Measurements from ENCODE around the gene MAML3. TPM values are rescaled to one million over a fixed set of nuclear protein-coding genes. Genes with fewer than 3 reads are reported as not detected.

The MAML3 gene
- total RNA-seq, 2 donors from 2014 or later = 2.6 to 5.8 TPM

DNA sequence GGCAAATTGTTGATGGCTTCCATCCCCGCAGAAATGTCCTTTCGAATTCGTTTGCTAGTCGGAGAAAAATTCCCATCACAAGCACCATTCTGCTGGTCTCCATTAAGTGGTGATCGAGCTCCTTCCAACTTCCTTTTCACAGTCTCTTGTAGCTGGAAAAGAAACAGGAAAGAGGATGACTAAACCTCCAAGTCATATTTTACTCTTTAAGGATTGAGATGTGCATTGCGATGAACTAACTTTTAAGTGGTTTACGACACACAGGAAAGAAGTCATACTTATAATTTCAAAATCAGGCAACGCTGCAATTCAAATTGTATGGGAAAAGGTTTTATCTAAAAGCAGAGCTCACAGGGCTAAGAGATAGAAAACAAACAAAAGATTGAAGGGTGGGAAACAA is 263.2 kb downstream of the MAML3 start:
- Histone ChIP-seq H3K27ac (no peak overlapping the region), H3K4me1 (no peaks in the 10 kb centered on the region), H3K9me3 (no peaks in the 10 kb centered on the region), H3K4me3 (no peak overlapping the region), H3K27me3 (no peaks in the 10 kb centered on the region), H3K36me3 (no peaks in the 10 kb centered on the region)
- no peak for DNase-seq (ENCODE audit: low spot score)
- TF ChIP-seq, protein P1, sequence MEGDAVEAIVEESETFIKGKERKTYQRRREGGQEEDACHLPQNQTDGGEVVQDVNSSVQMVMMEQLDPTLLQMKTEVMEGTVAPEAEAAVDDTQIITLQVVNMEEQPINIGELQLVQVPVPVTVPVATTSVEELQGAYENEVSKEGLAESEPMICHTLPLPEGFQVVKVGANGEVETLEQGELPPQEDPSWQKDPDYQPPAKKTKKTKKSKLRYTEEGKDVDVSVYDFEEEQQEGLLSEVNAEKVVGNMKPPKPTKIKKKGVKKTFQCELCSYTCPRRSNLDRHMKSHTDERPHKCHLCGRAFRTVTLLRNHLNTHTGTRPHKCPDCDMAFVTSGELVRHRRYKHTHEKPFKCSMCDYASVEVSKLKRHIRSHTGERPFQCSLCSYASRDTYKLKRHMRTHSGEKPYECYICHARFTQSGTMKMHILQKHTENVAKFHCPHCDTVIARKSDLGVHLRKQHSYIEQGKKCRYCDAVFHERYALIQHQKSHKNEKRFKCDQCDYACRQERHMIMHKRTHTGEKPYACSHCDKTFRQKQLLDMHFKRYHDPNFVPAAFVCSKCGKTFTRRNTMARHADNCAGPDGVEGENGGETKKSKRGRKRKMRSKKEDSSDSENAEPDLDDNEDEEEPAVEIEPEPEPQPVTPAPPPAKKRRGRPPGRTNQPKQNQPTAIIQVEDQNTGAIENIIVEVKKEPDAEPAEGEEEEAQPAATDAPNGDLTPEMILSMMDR (IDR thresholded peaks at IDR 0.05) = no peak

DNA sequence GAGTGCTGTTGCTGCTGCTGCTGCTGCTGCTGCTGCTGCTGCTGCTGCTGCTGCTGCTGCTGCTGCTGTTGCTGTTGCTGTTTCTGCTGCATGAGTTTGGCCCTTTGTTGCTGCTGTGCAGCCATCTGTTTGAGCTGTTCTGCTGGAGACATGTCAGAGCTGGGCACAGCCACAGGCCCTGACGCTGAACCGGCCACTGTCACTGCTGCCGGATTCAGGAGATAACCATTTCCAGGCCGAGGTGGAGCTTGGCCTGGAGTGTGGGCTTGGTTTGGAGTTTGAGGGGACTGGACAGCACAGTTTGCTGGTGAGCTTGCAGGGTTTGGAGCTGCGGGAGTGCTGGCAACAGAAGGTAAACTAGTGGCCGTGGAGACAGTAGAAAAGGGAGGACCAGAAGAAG is 264.1 kb downstream of the MAML3 start:
- Histone ChIP-seq H3K27me3 (no peaks in the 10 kb centered on the region), H3K9me3 (no peaks in the 10 kb centered on the region), H3K4me1 (no peaks in the 10 kb centered on the region), H3K4me3 (no peak overlapping the region), H3K27ac (no peak overlapping the region), H3K36me3 (no peaks in the 10 kb centered on the region)
- TF ChIP-seq, protein P1 (IDR thresholded peaks at IDR 0.05) = no peak
- DNase-seq (ENCODE audit: low spot score) = no peak

DNA sequence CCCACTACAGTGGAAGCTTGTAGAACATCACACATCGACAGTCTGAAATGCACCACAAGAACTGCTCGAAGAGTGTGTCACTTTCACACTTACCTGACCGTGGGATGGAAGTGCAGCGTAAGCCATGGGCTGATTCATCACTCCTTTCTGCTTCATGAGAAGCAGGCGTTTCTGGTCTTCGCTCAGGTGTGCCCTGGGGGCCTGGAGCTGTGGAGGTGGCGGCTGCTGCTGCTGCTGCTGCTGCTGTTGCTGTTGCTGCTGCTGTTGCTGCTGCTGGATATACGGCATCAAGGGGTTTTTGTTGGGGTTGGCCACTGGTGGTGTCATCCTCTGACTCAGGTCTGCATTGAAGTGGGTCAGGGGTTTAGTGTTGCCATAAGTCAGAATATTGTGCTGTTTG is 264.7 kb downstream of the MAML3 start:
- Histone ChIP-seq H3K9me3 (no peaks in the 10 kb centered on the region), H3K27ac (no peak overlapping the region), H3K4me1 (no peaks in the 10 kb centered on the region), H3K36me3 (no peaks in the 10 kb centered on the region), H3K4me3 (no peak overlapping the region), H3K27me3 (no peaks in the 10 kb centered on the region)
- TF ChIP-seq, protein P1 (IDR thresholded peaks at IDR 0.05) = no peak
- no peak for DNase-seq (ENCODE audit: low spot score)

DNA sequence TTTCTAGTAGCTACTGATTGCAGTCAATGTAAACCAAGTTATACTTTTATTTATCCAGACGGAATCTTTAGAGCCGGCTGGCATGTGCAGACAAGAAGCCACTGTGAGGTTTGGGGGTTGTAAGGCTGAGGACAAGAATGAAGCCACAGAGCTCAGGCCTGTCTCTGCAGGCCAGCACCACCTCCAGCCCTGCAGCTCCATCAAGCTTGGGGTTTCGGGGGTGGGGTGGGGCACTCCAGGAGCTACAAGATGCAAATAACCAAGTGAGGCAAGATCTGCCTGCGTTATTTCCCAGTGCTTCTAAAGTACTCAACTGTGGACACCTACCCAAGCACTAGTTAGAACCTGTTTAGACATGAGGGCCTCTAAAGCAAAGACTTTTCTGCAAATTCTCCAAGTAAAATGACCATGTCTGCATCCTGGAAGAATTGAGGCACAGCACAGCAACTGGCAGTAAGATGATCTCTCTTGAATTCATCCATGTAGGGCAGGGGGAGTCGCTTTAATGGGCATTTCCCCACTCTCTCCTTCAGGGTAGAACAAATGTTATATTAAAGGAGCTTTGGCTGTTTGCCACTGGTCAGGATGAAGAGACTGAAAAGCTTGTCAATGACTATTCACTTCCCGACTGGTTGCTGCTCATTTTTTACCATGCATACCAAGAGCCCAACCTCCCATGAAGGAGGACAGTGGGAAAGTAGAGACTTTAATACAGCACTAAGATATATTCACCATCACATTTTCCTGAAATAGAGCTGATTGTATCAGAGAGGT is 265.8 kb downstream of the MAML3 start:
- Histone ChIP-seq H3K27ac (no peak overlapping the region), H3K36me3 (no peaks in the 10 kb centered on the region), H3K27me3 (no peaks in the 10 kb centered on the region), H3K4me3 (no peak overlapping the region), H3K9me3 (peaks cover 0 to 4% of the 10 kb centered on the region in 2 donors), H3K4me1 (no peaks in the 10 kb centered on the region)
- TF ChIP-seq, protein P1 (IDR thresholded peaks at IDR 0.05) = no peak
- no peak for DNase-seq (ENCODE audit: low spot score)

DNA sequence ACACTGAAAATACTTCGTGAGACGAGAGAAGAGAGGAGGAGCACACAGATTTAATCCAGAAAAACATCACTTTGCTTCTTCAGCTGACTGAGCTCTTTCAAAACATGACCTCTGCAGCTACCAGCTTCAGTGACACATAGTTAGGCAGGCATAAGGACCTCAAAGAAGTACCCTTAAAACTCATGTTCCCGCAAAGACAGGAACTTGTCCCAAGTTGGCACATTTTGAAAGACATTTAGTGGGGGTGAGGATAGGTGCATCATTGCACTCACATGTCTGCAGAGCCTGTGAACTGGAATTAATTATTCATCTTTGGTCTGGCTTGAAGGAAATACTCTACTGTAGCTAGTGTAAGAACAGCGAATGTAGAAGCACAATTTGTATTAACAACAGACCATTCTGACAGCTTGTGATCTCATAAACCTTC is 266.6 kb downstream of the MAML3 start:
- H3K4me3 ChIP-seq = no peak overlapping the region
- H3K27ac ChIP-seq = no peak overlapping the region
- no peak for DNase-seq (ENCODE audit: low spot score)
- H3K36me3 ChIP-seq = no peaks in the 10 kb centered on the region
- H3K4me1 ChIP-seq = no peaks in the 10 kb centered on the region
- H3K9me3 ChIP-seq = peaks cover 0 to 8% of the 10 kb centered on the region in 2 donors
- H3K27me3 ChIP-seq = no peaks in the 10 kb centered on the region
- TF ChIP-seq, protein P1 (IDR thresholded peaks at IDR 0.05) = no peak

DNA sequence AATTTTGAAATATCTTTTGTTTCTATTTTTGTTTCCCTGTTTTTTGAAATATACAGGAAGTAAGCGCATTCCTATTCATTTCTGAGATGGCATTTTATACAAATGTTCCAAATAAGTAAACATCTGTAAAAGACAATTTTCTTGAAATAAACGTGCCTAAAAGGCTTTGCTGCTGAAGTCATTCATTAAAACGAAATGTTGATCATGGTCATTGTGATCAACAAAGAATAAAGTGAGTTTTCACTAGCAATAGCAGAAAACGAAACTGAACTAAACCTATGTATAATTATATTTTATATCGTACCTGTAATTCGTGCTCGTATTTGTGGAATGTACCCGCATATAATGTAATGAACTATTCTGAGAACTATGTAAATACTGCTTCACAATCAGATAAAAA is 267.2 kb downstream of the MAML3 start:
- H3K27ac ChIP-seq = no peak overlapping the region
- H3K4me3 ChIP-seq = no peak overlapping the region
- no peaks in the 10 kb centered on the region for H3K27me3 ChIP-seq
- TF ChIP-seq, protein P1 (IDR thresholded peaks at IDR 0.05) = no peak
- H3K36me3 ChIP-seq = no peaks in the 10 kb centered on the region
- no peak for DNase-seq (ENCODE audit: low spot score)
- H3K9me3 ChIP-seq = peaks cover 0 to 8% of the 10 kb centered on the region in 2 donors
- H3K4me1 ChIP-seq = no peaks in the 10 kb centered on the region
